CD14-positive monocyte (primary cell): ENCODE results near the gene CNRIP1. TPM values are rescaled to one million over a fixed set of nuclear protein-coding genes. Genes with fewer than 3 reads are reported as not detected.

ENCODE experiments used
- DNase-seq, 3 donors: peaks; one replicate each; pipeline ENCODE4 v3.0.0-alpha.2; 2011 to 2022
- H2AFZ ChIP-seq: 2 replicates; pipeline ENCODE4 v1.6.0; 2012; ENCODE audit warnings: mild to moderate bottlenecking, low read depth, low read length, inconsistent platforms; ENCODE audit not compliant: insufficient read depth, poor library complexity, severe bottlenecking
- H3K27ac ChIP-seq, 2 donors: 1 replicate in 1 of 2; 2 replicates in 1 of 2; pipeline ENCODE4 v1.5.1; 2012 to 2013; ENCODE audit warnings: low read length in 2 of 2, control low read depth in 1 of 2, inconsistent platforms in 1 of 2, low read depth in 1 of 2, mild to moderate bottlenecking in 1 of 2
- H3K27me3 ChIP-seq, 2 donors: one replicate each; pipeline versions ENCODE4 v1.6.0 to v1.6.1; 2011 to 2013; ENCODE audit warnings: low read length in 2 of 2; ENCODE audit not compliant: control insufficient read depth in 2 of 2, insufficient read depth in 2 of 2
- H3K36me3 ChIP-seq, 2 donors: replicated peaks in 1 of 2; 1 replicate in 1 of 2; 2 replicates in 1 of 2; pipeline versions ENCODE4 v1.5.1 to v1.6.1; 2012 to 2013; ENCODE audit warnings: low read length in 2 of 2, control low read depth in 1 of 2, inconsistent platforms in 1 of 2, mild to moderate bottlenecking in 1 of 2; ENCODE audit not compliant: insufficient read depth in 2 of 2, control insufficient read depth in 1 of 2
- H3K4me1 ChIP-seq, 2 donors: 1 replicate in 1 of 2; 2 replicates in 1 of 2; pipeline versions ENCODE4 v1.5.1 to v1.6.1; 2012 to 2013; ENCODE audit warnings: low read length in 2 of 2, control low read depth in 1 of 2, inconsistent platforms in 1 of 2, mild to moderate bottlenecking in 1 of 2, moderate library complexity in 1 of 2; ENCODE audit not compliant: insufficient read depth in 2 of 2, control insufficient read depth in 1 of 2
- H3K4me2 ChIP-seq: replicated peaks from 2 replicates; pipeline ENCODE3; 2012; ENCODE audit warnings: low read length, moderate library complexity, mild to moderate bottlenecking; ENCODE audit not compliant: poor library complexity, severe bottlenecking; ENCODE audit errors: extremely low read depth
- H3K4me3 ChIP-seq, 3 experiments: fragments of 200-600 bp in 1 of 3; sonication (generic) in 1 of 3; replicated peaks in 1 of 3; 1 replicate in 2 of 3; 2 replicates in 1 of 3; pipeline ENCODE4 v1.5.1; 2011 to 2013; ENCODE audit warnings: low read length in 3 of 3, mild to moderate bottlenecking in 3 of 3, control low read depth in 2 of 3, low read depth in 2 of 3, inconsistent platforms in 1 of 3, moderate library complexity in 1 of 3
- H3K79me2 ChIP-seq: 2 replicates; pipeline ENCODE4 v1.6.0; 2012; ENCODE audit warnings: mild to moderate bottlenecking, control low read depth, inconsistent platforms, low read length, moderate library complexity; ENCODE audit not compliant: insufficient read depth
- H3K9ac ChIP-seq: 2 replicates; pipeline ENCODE4 v1.6.0; 2017; ENCODE audit warnings: low read length, mild to moderate bottlenecking; ENCODE audit not compliant: insufficient read depth, poor library complexity, severe bottlenecking
- H3K9me3 ChIP-seq, 2 donors: replicated peaks in 1 of 2; 1 replicate in 1 of 2; 2 replicates in 1 of 2; pipeline versions ENCODE4 v1.5.1 to v1.6.1; 2012 to 2013; ENCODE audit warnings: low read length in 2 of 2, control low read depth in 1 of 2; ENCODE audit not compliant: control insufficient read depth in 1 of 2, insufficient read depth in 1 of 2
- H4K20me1 ChIP-seq: 2 replicates; pipeline ENCODE4 v1.6.0; 2012; ENCODE audit warnings: mild to moderate bottlenecking, low read length, control low read depth, moderate library complexity; ENCODE audit not compliant: insufficient read depth
- H3K27ac Mint-ChIP-seq, 7 donors: one replicate each; pipeline ENCODE4 v1.8.0; 2020; ENCODE audit warnings: mild to moderate bottlenecking in 7 of 7, mixed read lengths in 7 of 7, moderate library complexity in 6 of 7, inconsistent platforms in 2 of 7
- H3K27me3 Mint-ChIP-seq, 3 donors: one replicate each; pipeline ENCODE4 v1.8.0; 2021 to 2022; ENCODE audit warnings: low read depth in 3 of 3, mild to moderate bottlenecking in 3 of 3, mixed read lengths in 3 of 3, moderate library complexity in 3 of 3, inconsistent platforms in 1 of 3
- H3K36me3 Mint-ChIP-seq, 2 donors: one replicate each; pipeline ENCODE4 v1.8.0; 2020; ENCODE audit warnings: mixed read lengths in 2 of 2, inconsistent platforms in 1 of 2, mild to moderate bottlenecking in 1 of 2
- H3K4me1 Mint-ChIP-seq: one replicate; pipeline ENCODE4 v1.8.0; 2020; ENCODE audit warnings: mild to moderate bottlenecking, mixed read lengths
- H3K4me3 Mint-ChIP-seq, 2 donors: one replicate each; pipeline ENCODE4 v1.8.0; 2020; ENCODE audit warnings: mild to moderate bottlenecking in 2 of 2, mixed read lengths in 2 of 2, moderate library complexity in 1 of 2
- H3K9me3 Mint-ChIP-seq, 7 donors: one replicate each; pipeline ENCODE4 v1.8.0; 2020 to 2022; ENCODE audit warnings: mixed read lengths in 7 of 7, mild to moderate bottlenecking in 6 of 7, moderate library complexity in 6 of 7, inconsistent platforms in 2 of 7
- WGBS: methylation state at CpG from one replicate; pipeline ENCODE4 v1.1.5; 2013; ENCODE audit warnings: missing lambda C conversion rate; ENCODE audit not compliant: insufficient coverage; 5-methylcytosine and 5-hydroxymethylcytosine counted together
- intact Hi-C, 2 donors: fragments of 100-400 bp; cut with micrococcal nuclease; formaldehyde crosslinking; loops; one replicate each; pipeline versions ENCODE4 v1.15.0 to v1.15.1; 2023
- polyA plus RNA-seq, 3 donors: library from polyadenylated mRNA; depleted of rRNA in 1 of 3; unstranded in 2 of 3; stranded (reverse) in 1 of 3; fragments of 300-500 nt in 2 of 3; fragments of >200 nt in 1 of 3; fragmentation: Illumina TruSeq in 2 of 3; gene quantifications; 1 replicate in 2 of 3; 2 replicates in 1 of 3; pipeline ENCODE4 v1.2.3, GENCODE V29; 2012 to 2021
- TF ChIP-seq, protein P1 (sequence below): fragments of 200-600 bp; IDR thresholded peaks from one replicate; pipeline ENCODE4 v1.8.0; 2022; ENCODE audit warnings: antibody characterized with exemption, mild to moderate bottlenecking

Gene CNRIP1
- polyA plus RNA-seq, 3 donors = 0.09 to 0.53 (median 0.17) TPM

DNA sequence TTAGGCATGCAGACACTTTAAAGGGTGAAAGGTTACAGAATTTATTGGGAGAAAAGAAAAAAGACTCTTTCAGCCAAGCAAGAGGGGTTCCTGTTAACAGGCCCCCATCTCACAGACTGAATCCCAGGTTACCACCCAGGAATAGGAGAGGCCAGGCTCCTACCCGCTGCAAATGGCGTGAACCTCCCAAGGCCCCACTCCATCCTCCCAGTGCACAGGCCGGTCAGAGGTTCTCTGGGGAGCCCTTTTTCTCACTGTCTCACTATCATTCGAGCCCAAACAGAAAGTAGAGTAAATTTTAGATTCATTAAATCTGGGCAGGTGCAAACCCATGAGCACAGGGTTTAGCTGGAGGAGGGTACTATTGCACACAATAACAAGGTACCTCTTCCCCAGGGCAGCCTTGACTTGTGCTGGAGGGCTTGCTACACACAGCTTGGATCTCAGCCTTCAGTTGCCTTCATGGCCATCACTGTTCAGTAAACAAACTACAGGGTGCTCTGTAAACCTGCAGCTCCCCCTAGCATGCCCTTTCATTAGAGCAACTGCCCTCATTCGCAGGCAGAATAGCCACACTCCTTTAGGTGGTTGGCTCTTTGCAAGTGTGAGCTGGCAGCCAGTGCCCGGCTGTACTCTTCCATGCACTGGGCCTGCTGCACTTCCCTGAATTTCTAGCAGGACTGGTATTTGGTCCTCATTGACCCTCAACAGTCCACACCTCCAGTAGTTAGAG is 38.0 kb upstream of the CNRIP1 start:
- H3K27me3 ChIP-seq = no peaks in the 10 kb centered on the region
- no peaks in the 10 kb centered on the region for H3K36me3 ChIP-seq
- H4K20me1 ChIP-seq = no peaks in the 10 kb centered on the region
- H3K27ac Mint-ChIP-seq = peak overlapping the region in 1 of 7 donors; percentile 25
- peaks cover 20% of the 10 kb centered on the region for H3K4me1 Mint-ChIP-seq
- no peak overlapping the region for H3K4me2 ChIP-seq
- no peaks in the 10 kb centered on the region for H3K36me3 Mint-ChIP-seq
- H3K9me3 Mint-ChIP-seq = no peaks in the 10 kb centered on the region
- no peaks in the 10 kb centered on the region for H3K9me3 ChIP-seq
- WGBS = 38% methylated on average over 3 of the region's 6 CpGs
- H3K4me3 Mint-ChIP-seq = no peak overlapping the region
- TF ChIP-seq, protein P1, sequence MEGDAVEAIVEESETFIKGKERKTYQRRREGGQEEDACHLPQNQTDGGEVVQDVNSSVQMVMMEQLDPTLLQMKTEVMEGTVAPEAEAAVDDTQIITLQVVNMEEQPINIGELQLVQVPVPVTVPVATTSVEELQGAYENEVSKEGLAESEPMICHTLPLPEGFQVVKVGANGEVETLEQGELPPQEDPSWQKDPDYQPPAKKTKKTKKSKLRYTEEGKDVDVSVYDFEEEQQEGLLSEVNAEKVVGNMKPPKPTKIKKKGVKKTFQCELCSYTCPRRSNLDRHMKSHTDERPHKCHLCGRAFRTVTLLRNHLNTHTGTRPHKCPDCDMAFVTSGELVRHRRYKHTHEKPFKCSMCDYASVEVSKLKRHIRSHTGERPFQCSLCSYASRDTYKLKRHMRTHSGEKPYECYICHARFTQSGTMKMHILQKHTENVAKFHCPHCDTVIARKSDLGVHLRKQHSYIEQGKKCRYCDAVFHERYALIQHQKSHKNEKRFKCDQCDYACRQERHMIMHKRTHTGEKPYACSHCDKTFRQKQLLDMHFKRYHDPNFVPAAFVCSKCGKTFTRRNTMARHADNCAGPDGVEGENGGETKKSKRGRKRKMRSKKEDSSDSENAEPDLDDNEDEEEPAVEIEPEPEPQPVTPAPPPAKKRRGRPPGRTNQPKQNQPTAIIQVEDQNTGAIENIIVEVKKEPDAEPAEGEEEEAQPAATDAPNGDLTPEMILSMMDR = no peak
- H2AFZ ChIP-seq = no peak overlapping the region
- no peak overlapping the region for H3K27ac ChIP-seq
- no peaks in the 10 kb centered on the region for H3K27me3 Mint-ChIP-seq
- DNase-seq = peak in 2 of 3 donors; percentile 51 to 57
- no peak overlapping the region for H3K4me3 ChIP-seq
- peaks cover 14 to 22% of the 10 kb centered on the region in 2 donors for H3K4me1 ChIP-seq
- no peak overlapping the region for H3K9ac ChIP-seq
- intact Hi-C loops = no loop called here
- H3K79me2 ChIP-seq = peaks cover 7% of the 10 kb centered on the region

DNA sequence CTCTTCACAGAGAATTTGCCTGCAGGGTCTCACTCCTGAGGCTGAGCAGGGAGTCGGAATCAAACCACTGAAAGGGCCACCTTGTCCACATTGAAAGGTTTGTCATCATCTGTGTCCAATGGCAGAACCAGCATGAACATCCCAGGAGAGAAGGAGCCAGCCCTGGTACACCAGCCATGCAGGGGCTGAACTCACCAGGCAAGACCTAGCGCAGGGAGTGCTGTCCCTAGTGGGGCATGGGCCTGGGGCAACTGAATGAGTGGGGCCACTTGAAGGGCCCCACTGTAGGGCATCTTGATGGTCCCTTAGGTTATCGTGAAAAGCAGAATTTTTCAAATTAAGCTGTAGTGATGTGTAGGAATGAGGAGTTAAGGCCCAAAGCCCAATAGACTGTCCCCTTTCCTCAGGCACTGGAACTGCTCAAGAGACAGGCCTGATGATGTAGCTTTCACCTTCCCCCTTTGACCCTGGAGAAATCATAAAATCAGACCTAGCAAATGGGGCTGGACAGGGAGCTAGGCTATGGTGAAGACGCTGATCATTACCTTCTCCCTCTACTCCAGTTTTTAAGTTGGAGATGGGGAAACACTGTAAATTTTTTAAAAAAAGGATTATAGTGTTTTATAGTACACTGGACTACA is 37.0 kb upstream of the CNRIP1 start:
- H3K27ac Mint-ChIP-seq = peak overlapping the region in 1 of 7 donors; percentile 17
- H2AFZ ChIP-seq = peak overlapping the region; percentile 54
- H3K9me3 ChIP-seq = no peaks in the 10 kb centered on the region

More for the DNA sequence above, 37.0 kb upstream of the CNRIP1 start:
- TF ChIP-seq, protein P1 = no peak
- Histone ChIP-seq H3K9ac (no peak overlapping the region), H3K27me3 (no peaks in the 10 kb centered on the region), H3K4me3 (no peak overlapping the region), H3K36me3 (no peaks in the 10 kb centered on the region), H3K27ac (no peak overlapping the region), H3K4me2 (no peak overlapping the region), H3K4me1 (peaks cover 9 to 17% of the 10 kb centered on the region in 2 donors), H4K20me1 (no peaks in the 10 kb centered on the region), H3K79me2 (no peaks in the 10 kb centered on the region)
- intact Hi-C loops = no loop called here
- Mint-ChIP-seq H3K4me1 (peaks cover 14% of the 10 kb centered on the region), H3K27me3 (no peaks in the 10 kb centered on the region), H3K9me3 (no peaks in the 10 kb centered on the region), H3K4me3 (no peak overlapping the region), H3K36me3 (no peaks in the 10 kb centered on the region)
- DNase-seq = no peak
- WGBS = 100% methylated on average over 2 of the region's 4 CpGs
